ENCODE measurements around the gene FGFRL1.
"Not testable (repeated sequence)": the region's sequence is repeated elsewhere in the genome, so short reads cannot be mapped to it uniquely, and the experiment has no call there.

The FGFRL1 gene

GRCh38 chr4:973431-974397 is 37.7 kb upstream of the FGFRL1 start, which contains the start of gene DGKQ:
DGKQ (minus strand) TSS chr4:973569; CDS start chr4:973482, 87 bp downstream.
- DNase-seq (ENCODE audit: low spot score): peak; percentile 98

DNA sequence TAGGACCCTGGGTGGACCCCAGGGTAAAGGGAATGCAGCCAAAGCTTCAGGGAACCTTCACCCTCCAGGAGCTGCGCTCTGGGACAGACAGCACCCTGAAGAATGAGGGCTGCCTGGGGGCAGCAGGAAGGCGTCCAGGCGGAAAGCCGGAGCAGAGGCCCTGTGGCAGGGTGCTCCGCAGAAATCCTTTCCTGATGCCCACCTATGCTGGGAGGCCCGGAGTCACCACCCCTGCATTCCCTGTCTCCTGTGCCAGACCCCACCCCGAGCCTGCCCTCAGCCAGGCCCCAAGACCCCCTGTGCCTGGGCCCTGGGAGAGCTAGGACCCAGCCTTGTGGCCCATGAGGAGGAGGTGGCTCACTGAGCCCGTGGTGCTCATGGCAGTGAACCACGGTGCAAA is 36.8 kb upstream of the FGFRL1 start:
- no peak for DNase-seq (ENCODE audit: low spot score)

DNA sequence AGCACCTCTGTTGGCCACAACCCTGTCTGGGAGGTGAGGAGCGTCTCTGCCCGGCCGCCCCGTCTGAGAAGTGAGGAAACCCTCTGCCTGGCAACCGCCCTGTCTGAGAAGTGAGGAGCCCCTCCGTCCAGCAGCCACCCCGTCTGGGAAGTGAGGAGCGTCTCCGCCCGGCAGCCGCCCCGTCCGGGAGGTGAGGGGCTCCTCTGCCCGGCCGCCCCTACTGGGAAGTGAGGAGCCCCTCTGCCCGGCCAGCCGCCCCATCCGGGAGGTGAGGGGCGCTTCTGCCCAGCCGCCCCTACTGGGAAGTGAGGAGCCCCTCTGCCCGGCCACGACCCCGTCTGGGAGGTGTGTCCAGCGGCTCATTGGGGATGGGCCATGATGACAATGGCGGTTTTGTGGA is 35.4 kb upstream of the FGFRL1 start:
- DNase-seq (ENCODE audit: low spot score): not testable (repeated sequence)

DNA sequence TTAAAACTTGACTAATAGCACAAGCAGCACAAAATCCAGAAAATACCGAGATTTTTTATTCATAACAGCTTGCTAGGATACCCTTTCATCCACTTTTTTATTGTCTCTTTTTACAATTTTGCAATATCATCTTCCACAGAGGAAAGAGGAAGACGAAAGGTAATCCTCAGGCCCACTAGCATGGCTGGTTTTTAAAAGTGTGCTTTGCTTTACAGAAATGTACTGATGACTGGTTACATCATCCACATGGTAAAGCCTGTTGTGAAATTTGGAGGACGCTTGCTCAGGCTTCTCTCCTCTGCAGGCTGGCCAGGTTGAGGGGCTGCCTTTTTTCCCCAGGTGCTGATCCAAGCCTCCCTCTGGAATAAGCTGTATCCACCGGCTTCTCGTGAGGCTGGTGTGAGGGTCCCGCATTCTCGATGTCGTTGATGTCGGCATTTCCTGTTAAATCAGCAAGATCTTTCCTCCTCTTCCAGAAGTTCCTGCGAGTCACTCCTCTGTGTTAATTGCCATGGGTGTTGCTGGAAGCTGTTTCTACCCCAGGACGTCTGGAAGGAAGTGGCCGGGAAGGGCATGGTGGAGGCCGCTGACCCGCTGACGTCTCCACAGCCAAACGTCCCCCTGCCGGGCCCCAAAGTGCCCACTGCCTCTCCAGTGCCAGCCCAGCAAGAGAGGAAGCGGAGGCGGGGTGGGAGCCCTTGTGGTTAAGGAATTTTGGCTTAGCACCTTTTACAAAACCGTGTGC is 32.3 kb upstream of the FGFRL1 start:
- peak; percentile 92 for DNase-seq (ENCODE audit: low spot score)

- DNase-seq (ENCODE audit: low spot score): no peak
Observed at GRCh38 chr4:982291-982690, 29.1 kb upstream of the FGFRL1 start.

DNA sequence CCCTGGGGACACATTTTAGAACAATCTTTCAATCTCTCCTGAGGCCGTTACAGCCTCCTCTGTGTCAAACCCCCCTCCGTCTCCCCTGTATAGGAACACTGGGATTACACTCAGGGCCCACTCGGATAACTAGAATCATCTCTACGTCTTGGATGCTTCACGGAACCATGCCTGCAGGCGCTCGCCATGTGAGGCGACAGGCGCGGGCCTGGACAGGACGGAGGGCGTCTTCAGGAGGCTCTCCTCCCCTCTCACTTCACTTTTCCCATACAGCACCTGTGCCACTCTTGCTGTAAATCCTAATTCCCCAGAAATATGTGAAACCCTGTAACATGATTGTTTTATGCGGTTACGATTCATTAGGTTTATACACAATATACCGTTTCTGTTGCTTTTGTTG is 28.6 kb upstream of the FGFRL1 start:
- no peak for DNase-seq (ENCODE audit: low spot score)

- DNase-seq (ENCODE audit: low spot score): no peak
Observed at GRCh38 chr4:984336-985054, 26.9 kb upstream of the FGFRL1 start.

DNA sequence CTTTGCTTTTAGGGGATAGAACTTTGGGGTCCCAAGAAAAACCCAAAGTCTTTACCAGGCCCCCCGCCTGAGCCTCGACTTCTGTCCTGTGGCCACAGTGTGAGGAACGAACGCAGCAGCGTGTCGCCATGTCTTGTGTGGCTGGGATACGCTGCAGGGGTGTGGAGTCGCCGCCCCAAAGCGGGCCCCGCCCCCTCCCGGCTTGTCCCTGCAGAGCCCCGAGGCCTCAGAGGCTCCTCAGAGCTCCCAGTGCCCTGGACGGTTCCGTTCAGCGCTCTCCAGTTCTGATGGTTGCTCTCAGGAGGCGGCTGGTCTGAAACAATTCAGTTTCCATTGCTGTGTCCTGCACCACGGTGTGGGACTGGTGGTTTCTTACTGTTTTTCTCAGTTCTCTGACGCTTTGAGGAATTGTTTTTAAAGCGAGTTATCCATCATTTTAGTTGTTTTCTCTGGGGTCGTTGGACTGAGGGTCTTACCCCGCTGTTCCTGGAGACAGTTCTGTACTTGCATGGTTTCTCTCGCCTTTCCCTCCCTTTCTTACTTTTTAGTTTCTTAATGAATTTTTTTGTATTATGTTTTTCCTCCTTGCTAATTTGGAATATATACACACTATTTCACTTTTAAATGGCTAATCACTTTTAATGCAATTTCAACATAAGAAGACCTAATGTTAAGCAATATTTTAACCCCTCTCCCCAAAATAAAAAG is 26.1 kb upstream of the FGFRL1 start:
- peak; percentile 98 for DNase-seq (ENCODE audit: low spot score)

DNA sequence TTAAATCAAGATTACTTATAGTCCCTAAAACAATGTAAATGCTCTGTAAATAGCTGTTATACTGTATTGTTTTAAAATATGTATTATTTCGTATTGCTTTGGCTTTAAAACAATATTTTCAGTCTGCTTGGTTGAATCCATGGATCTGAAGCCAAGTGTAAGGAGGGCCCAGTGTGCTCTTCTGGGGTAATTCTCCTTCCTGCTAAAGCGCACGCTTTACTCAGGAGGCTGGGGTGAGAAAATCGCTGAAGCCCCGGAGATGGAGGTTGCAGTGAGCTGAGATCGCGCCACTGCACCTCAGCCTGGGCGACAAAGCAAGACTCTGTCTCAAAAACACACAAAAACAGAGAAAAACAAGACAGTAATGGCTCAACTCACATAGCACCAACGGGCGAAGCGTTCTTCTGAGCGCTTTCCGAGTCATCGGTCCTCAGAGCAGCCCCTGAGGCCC is 25.0 kb upstream of the FGFRL1 start:
- DNase-seq (ENCODE audit: low spot score): no peak

GRCh38 chr4:986879-987623 is 24.4 kb upstream of the FGFRL1 start, which contains the start of gene IDUA:
IDUA (plus strand) TSS chr4:987044; CDS start chr4:987085, 41 bp downstream.
- peak; percentile 89 for DNase-seq (ENCODE audit: low spot score)

DNA sequence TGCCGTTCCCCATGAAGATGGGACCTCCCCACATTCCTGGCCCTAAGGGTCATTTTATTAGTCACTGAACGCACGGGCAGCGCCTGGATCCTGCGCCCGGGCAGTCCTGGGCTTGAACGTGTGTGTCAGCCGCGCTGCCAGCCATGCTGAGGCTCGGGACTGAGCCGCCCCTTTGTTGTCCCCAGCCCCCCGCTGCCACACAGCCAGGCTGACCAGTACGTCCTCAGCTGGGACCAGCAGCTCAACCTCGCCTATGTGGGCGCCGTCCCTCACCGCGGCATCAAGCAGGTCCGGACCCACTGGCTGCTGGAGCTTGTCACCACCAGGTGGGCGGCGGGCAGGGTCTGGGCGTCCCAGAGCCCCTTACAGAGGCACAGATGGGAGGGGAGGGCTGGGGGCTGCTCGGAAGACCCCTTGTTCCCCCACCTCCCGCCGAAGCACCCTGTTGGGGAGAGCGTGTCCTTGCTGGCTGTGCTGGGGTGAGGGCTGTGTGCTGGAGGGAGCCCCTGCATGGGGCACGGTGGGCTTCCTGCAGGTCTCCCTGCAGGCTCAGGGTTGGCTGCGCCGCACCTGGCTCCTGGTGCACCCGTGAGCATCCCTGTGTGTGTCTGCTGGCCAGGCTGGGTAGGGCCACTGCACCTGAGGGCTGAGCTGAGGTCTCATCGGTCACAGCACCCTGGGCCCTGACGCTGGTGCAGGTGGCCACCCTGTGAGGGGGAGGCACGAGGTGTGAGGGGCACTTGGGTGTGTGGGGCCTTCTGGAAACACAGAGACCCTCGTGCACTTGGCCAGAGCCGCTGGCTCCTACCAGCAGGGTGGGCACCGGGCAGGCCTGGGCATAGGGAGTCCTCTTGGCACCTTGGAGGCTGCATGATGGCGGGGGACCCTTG is 23.6 kb upstream of the FGFRL1 start:
- no peak for DNase-seq (ENCODE audit: low spot score)

DNA sequence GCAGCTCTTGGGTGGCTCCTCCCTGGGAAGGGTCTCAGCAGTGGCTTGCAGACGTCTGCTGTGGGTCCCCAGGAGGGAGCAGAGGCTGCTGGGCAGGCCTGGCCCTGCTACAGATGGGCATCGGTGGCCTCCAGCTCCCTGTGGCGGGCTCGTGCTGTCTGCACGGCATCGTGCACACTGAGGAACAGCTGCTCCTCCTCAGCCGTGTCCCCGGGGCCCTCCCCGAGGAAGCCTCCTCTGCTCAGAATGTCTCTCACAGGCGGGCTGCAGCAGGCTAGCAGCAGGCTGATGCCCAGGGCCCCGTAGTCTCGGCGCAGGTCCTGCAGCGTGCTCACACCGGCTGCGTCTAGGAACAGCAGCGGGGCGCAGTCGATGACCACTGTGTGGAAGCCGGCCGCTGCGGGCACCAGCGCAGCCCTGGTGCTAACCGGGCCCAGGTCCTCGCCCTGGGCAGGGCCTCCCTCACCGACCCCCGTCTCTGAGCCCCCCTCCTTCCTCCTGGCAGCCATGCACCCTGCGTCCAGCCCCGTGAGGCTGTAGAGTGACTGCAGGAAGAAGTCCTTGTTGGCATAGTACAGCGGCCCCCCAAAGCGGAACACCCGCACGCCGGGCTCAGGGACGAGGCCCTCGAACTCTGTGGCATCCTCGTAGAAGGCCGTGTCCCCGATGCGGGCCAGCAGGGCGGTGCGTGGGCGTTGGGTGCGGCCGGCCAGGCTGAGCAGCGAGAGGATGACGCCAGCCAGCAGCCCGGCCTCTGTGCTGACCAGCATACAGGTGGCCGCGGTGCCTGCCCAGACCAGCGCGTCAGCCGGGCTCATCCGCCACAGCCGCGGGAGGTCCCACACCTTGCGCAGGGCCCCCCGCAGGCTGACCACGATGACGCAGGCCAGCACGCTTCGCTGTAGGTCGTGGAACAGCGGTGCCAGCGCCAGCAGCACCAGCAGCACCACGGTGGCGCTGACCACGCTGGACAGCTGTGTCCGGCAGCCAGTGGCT is 22.4 kb upstream of the FGFRL1 start:
- no peak for DNase-seq (ENCODE audit: low spot score)

GRCh38 chr4:989722-990471 is 21.5 kb upstream of the FGFRL1 start:
- DNase-seq (ENCODE audit: low spot score): no peak

- DNase-seq (ENCODE audit: low spot score): no peak
Observed at GRCh38 chr4:990746-991367, 20.6 kb upstream of the FGFRL1 start.

DNA sequence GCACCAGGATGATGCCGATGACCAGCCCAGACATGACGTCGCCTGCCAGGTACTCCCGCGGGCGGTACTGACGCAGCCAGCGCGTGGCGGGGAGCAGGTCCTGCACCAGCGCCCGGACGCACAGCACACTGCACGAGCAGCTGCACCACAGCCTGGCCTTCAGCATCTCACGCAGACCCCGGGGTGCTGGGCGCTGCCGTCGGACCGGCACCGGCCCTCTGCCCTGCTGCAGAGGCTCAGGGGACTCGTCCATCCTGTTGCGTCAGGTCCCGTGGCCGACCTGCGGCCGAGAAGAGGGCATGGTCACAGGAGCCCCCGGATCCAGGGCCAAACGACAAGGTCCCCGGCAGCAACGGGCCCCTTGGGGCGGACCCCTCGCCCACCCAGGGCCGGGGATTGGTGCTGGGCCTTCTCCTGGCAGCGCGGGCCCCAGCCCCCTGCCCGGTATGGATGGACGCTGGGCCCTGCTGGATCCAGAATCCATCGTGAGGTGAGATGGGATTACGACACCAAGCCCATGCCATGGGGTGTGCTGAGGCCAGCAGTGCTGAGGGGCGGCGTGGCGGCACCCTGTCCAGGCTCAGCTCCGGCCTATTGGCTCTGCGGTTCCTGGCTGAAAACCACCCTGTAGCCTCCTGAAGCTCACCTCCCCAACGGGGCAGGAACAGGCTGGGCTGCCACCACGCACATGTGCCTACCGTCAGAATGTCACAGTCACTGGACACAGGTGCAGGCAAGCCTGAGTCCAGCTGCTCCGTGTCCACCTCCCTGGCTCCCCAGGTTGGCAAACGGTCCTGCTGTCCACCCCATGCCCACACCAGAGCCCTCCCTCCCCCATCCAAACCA is 19.8 kb upstream of the FGFRL1 start:
- no peak for DNase-seq (ENCODE audit: low spot score)

Data from HuH-7.5 (cell line).